ENCODE results near the gene PARD3.

DNA sequence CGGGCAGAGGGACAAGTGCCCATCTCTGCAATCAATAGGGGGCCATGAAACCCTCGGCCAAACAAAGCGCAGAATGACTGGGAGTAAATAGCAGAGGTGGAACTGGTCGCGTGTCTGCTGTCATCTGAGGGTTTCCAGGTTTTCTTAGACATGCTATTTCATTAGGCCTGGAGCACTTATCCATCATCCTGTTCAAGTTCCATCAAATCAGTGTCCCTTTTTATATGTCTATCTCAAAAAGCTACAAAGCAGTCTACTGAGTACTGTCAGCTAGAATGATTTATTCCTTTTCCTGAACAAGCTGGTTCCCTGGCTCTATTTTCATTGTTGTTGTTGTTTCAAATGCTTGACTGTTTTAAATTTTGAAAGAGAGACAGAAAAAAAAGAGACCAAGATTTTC, 590.5 kb downstream of the PARD3 start:
- TF ChIP-seq POLR2A (IDR thresholded peaks at IDR 0.05), result no peak
- TF ChIP-seq, protein P1, sequence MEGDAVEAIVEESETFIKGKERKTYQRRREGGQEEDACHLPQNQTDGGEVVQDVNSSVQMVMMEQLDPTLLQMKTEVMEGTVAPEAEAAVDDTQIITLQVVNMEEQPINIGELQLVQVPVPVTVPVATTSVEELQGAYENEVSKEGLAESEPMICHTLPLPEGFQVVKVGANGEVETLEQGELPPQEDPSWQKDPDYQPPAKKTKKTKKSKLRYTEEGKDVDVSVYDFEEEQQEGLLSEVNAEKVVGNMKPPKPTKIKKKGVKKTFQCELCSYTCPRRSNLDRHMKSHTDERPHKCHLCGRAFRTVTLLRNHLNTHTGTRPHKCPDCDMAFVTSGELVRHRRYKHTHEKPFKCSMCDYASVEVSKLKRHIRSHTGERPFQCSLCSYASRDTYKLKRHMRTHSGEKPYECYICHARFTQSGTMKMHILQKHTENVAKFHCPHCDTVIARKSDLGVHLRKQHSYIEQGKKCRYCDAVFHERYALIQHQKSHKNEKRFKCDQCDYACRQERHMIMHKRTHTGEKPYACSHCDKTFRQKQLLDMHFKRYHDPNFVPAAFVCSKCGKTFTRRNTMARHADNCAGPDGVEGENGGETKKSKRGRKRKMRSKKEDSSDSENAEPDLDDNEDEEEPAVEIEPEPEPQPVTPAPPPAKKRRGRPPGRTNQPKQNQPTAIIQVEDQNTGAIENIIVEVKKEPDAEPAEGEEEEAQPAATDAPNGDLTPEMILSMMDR (IDR thresholded peaks at IDR 0.05), result no peak

Measured in Peyer's patch (tissue), 4 donors.